Measurements from ENCODE around the gene RAB35.

GRCh38 chr12:120051535-120051934 lies 65.0 kb downstream of the RAB35 start:
- TF ChIP-seq POLR2A (IDR thresholded peaks at IDR 0.05) (no peak), CTCF (IDR thresholded peaks at IDR 0.05) (no peak)
